GM19372 (cell line): ENCODE data around the gene RAD51B.
"Not testable (repeated sequence)": the region's sequence is repeated elsewhere in the genome, so short reads cannot be mapped to it uniquely, and the experiment has no call there.

Experiments used
- ATAC-seq: cut with Tn5 transposase; IDR thresholded peaks from one replicate; pipeline ENCODE4 v1.9.1; 2021; ENCODE audit warnings: mild to moderate bottlenecking, low read depth, moderate library complexity; ENCODE audit not compliant: unreplicated experiment

Gene RAD51B

GRCh38 chr14:67973436-67973835 lies 153.9 kb downstream of the RAD51B start:
- ATAC-seq, result no peak

- ATAC-seq, result no peak
Measured at GRCh38 chr14:67975470-67975869, 155.9 kb downstream of the RAD51B start.

DNA sequence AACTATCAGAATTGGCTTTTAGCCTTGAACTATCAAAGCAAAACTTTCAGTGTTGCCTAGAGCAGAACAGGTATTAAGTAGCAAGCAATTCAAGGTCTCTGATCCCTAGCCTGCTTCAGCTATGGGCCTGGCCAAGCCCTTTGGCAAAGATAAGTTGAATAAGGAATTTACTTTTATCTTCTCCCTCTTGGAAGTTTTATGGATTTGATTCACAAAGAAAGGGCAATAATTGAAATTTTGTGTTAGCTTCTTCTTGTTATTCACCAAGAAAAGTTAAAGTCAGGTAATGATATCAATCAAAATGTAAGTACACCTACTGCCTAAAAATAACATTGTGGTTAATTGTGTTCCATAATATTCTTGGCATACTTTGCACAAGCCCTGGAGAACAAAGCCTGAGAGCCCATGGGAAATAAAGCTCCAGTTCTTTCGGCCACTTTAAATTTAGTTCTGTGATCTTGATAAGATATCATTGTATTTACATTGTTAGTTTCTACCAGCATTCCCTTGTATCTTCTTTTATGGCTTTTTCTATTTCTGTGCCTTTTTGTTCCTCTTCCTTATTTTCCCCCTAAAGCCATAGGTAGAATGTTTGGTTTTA lies 158.0 kb downstream of the RAD51B start:
- ATAC-seq, result no peak

GRCh38 chr14:67978749-67979148 lies 159.2 kb downstream of the RAD51B start:
- no peak for ATAC-seq

DNA sequence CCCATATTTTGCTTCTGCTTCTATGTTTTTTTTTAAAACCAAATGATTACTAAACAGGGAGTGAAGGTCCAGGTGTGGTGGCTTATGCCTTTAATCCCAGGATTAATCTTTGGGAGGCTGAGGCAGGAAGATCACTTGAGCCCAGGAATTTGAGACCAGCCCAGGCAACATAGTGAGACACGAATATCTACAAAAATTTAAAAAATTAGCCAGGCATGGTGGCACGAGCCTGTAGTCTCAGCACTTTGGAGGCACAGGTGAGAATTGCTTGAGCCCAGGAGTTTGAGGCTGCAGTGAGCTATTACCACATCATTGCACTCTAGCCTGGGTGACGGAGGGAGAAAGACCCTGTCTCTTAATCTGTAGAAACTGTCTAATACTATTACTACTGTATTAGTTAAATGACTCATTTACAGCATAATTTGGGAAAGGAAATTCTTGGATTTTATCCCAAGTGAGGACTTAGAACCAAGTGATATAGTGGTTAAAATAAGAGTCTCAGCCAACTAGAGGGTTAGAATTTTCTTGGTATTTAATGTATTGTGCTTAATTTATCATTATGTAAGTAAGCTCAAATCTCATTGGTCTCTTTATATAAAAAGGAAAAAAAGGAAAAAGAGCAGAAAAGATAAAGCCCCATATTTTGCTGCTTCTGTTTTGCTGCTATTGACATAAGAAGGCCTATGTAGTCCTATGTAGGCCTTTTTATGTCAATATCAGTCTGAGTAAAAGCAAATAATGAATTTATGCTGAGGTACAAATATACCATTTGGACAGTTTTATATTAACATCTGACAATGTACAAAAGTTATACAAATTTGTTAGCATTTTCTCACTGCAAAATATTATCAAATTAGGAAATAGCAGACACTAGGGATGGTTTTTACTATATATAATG lies 163.4 kb downstream of the RAD51B start:
- no peak for ATAC-seq

- no peak for ATAC-seq
Measured at GRCh38 chr14:67984274-67984673, 164.7 kb downstream of the RAD51B start.

DNA sequence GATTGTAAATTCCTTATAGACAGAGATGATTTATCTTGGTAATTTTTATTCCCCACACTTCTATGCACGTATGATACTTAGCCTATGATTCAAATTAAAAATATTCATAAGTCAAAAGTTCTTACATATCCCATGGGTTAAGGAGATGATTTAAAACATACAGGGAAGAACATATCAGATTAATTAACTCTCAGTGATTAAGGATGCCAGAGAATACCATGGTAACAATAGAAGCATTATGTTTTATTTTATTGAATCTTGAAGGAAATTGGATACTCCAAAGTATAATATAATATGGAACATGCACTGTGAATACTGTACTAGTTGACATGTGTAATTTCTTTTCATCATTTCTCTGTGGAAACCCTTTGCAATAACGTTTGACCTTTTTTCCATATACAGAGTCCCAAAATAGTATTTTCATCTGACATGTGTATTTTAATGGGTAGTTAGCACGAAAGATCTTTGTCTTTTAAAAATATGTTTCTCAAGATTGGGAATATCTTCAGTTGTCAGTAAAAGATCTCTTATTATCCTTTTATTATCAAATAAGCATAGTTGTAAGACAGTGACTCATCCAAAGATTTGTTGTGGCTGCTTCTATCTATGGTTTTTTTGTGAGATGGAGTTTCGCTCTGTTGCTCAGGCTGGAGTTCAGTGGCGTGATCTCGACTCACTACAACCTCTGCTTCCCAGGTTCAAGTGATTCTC lies 166.7 kb downstream of the RAD51B start:
- ATAC-seq, result no peak

DNA sequence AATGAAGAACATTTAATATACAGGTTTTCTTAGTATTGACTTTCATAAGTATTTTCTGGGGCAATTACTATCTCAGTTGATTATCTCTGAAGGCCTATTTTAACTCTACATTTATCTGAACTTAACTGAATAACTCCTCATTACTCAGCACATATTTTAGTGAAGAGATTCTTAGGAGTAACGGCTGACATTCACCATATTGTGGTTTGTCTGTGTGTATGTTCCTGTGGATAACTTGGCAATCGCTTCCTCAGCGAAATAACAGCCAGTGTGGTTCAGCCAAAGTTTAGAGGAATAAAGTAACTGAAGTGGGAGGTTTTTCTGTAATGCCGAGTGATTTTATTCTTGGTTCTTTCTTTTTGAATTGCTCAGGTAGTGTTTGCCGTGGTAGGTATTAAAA lies 168.0 kb downstream of the RAD51B start:
- ATAC-seq, result no peak

DNA sequence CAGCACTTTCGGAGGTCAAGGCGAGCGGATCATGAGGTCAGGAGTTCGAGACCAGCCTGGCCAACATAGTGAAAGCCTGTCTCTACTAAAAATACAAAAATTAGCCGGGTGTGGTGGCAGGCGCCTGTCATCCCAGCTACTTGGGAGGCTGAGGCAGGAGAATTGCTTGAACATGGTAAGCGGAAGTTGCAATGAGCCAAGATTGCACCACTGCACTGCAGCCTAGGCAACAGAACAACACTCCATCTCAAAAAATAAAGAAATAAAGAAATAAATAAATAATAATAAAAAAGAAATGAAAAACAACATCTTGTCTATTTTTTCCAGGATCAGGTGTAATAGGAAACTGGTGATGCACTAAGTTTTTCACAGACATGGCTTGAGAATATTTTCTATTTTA lies 168.6 kb downstream of the RAD51B start:
- ATAC-seq, result not testable (repeated sequence)

DNA sequence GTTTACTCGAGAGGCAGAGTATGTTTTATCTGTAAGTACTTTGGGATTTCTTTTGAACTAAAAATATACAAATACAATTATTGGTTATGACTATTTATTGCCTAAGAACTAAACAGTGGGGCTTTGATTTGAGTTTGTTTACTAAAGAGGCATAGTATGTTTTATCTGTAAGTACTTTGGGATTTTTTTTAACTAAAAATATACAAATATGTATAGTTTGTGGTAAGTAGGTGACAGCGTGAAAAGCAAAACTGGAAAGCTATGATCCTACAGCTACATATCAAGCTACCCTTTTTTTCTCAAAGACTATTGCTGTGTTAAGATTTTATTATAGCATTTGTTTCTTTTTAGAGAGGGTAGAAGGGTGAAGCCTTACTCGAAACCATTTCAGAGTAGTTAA lies 171.0 kb downstream of the RAD51B start:
- ATAC-seq, result no peak

DNA sequence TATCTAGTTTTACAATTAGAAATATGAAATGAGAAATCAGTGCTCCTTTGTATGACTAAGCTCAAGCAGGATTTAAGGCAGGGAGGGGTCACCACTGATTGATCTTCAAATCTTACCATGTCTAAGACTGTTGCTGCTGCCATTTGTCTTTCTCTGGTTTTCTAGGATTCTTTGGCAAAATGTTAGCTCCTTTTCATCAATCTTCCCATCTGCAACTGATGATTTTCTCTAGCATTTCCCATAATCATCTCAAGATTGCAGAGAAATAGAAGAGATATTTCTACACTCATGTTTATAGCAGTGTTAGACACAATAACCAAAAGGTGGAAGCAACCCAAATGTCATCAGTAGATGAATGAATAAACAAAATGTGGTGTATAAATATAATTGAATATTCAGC lies 175.0 kb downstream of the RAD51B start:
- ATAC-seq, result no peak

DNA sequence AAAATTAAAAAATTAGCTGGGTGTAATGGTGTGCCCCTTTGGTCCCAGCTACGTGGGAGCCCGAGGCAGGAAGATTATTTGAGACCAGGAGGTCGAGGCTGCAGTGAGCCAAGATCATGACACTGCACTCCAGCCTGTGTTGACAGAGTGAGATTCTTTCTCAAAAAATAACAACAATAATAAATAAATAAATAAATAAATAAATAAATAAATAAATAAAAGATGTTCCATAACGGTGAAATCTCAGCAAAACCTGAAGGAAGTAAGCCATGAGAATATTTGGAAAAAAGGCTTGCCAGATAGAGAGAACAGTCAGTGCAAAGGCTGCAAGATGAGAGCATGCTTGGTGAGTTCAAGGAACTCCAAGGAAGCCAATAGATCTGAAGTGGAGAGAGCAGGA lies 176.7 kb downstream of the RAD51B start:
- no peak for ATAC-seq

DNA sequence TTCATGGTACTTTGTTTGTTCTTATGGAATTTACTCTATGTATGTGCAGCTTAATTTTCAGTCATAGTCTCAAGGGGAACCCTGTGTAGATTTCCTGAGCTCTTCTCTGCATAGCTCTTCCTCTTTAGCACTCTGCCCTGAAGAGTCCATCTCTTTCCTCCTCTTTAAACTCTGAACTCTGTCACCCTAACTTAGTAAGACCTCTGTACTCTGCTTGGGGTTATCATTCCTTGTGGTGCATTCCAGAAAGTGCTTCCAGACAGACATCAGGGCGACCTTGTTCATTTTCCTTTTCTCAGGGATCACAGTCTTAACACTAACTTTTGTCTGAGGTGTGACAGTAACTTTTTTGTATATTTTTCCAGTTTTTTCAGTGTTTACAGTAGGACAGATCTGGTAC lies 179.3 kb downstream of the RAD51B start:
- no peak for ATAC-seq

DNA sequence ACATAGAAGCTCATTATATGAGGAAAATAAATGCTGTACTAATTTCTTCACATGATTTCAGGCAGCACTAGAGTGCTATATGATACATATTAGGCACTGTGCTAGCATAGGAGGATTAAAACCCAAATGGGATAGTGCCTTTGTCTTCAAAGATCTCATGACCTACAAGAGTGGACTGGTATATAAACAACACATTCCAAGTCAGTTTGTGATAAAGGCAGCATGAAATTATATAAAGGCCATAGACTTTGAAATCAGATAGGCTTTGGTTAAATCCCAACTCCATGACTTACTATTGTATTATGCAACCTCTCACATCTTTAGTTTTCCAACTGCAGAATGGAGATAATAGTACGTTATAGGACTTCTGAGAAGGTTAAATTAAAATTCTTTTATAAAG lies 179.7 kb downstream of the RAD51B start:
- no peak for ATAC-seq

DNA sequence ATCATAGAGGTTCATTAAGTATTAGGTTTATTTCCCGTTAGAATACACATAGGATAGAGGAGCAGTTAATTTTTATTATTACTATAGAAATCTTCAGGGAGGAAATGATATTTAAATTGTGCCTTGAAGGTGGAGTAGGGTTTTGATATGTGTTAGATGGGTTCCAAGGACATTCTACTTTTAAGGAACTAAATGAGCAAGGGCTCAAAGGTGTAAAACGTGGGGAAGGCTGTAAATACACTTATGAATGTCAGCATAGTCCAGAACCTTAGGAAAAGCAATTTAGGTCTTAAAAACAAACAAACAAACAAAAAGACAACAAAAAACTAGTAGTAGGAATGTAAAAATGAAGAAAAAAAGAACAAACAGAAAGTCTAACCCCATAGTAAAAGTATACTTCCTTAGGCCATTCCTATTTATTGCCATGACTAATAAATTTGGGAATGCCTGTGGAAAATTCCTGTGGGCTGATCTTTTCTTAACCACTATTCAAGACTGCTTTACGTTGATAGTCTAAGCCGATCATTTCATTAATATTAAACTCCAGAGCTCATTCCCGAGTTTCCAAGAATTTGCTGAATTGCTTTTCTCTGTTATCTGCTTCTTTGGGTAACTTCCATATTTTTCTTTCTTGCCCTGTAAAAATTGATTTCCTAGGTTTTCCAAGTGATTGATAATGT lies 180.3 kb downstream of the RAD51B start:
- no peak for ATAC-seq

GRCh38 chr14:68000511-68000910 lies 180.9 kb downstream of the RAD51B start:
- no peak for ATAC-seq

GRCh38 chr14:68008491-68008890 lies 188.9 kb downstream of the RAD51B start:
- ATAC-seq, result no peak

- no peak for ATAC-seq
Measured at GRCh38 chr14:68011406-68012028, 191.9 kb downstream of the RAD51B start.

DNA sequence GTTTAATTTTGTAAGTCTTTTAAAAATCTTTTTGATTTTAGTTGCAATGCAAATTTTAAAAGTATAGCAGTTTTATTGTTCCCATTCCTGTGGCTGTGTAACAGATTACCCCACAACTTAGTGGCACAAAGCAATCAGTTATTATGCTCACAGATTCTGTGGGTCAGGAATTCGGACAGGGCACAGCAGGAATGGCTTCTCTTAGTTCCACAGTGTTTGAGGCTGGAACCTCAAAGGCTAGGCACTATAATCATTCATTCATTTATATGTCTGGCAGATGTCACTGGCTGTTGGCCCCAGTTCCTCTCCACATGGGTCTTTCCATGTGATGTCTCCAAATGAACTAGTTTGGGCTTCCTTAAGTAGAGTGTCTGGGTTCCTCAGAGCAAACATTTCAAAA lies 193.3 kb downstream of the RAD51B start:
- ATAC-seq, result no peak

DNA sequence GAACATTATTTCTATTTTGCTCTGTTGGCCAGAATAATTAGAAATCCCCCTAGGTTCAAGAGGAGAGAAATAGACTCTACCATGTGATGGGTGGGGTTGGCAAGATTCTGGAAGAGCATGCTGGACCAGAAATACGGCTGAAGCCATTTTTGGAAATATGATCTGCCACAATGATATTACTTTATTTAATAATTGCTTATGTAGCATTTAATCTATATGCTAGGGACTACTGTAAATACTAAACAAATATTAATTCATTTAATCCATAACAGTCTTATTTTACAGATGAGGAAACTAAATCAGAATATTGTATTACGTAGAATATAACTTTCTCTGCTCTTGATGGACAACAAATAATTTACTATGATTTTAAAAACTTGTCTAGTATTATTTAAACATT lies 193.7 kb downstream of the RAD51B start:
- ATAC-seq, result no peak
